ENCODE measurements around the gene HSD17B12.

Gene HSD17B12

GRCh38 chr11:43797337-43797736, 116.8 kb downstream of the HSD17B12 start:
- in situ Hi-C loops (cut with MboI; ENCODE audit: low sequenced_read_pairs), result no loop called here

- in situ Hi-C loops (cut with MboI; ENCODE audit: low sequenced_read_pairs), result no loop called here
These were observed 117.3 kb downstream of the HSD17B12 start for GRCh38 chr11:43797866-43798265.

- in situ Hi-C loops (cut with MboI; ENCODE audit: low sequenced_read_pairs), result no loop called here
These were observed 122.0 kb downstream of the HSD17B12 start for GRCh38 chr11:43802509-43802908.

GRCh38 chr11:43803766-43804165, 123.2 kb downstream of the HSD17B12 start:
- in situ Hi-C loops (cut with MboI; ENCODE audit: low sequenced_read_pairs), result no loop called here

GRCh38 chr11:43806976-43807375, 126.4 kb downstream of the HSD17B12 start:
- in situ Hi-C loops (cut with MboI; ENCODE audit: low sequenced_read_pairs), result no loop called here

GRCh38 chr11:43810929-43811596, 130.5 kb downstream of the HSD17B12 start:
- in situ Hi-C loops (cut with MboI; ENCODE audit: low sequenced_read_pairs), result no loop called here

- in situ Hi-C loops (cut with MboI; ENCODE audit: low sequenced_read_pairs), result no loop called here
These were observed 131.9 kb downstream of the HSD17B12 start for GRCh38 chr11:43812471-43812870.

GRCh38 chr11:43818220-43818619, 137.7 kb downstream of the HSD17B12 start:
- in situ Hi-C loops (cut with MboI; ENCODE audit: low sequenced_read_pairs), result no loop called here

- in situ Hi-C loops (cut with MboI; ENCODE audit: low sequenced_read_pairs), result no loop called here
These were observed 139.4 kb downstream of the HSD17B12 start for GRCh38 chr11:43819926-43820325.

- in situ Hi-C loops (cut with MboI; ENCODE audit: low sequenced_read_pairs), result no loop called here
These were observed 142.8 kb downstream of the HSD17B12 start for GRCh38 chr11:43823316-43823715.

GRCh38 chr11:43823851-43824250, 143.3 kb downstream of the HSD17B12 start:
- in situ Hi-C loops (cut with MboI; ENCODE audit: low sequenced_read_pairs), result no loop called here

GRCh38 chr11:43825217-43825816, 144.8 kb downstream of the HSD17B12 start:
- in situ Hi-C loops (cut with MboI; ENCODE audit: low sequenced_read_pairs), result no loop called here

- in situ Hi-C loops (cut with MboI; ENCODE audit: low sequenced_read_pairs), result no loop called here
These were observed 150.4 kb downstream of the HSD17B12 start for GRCh38 chr11:43830928-43831440.

GRCh38 chr11:43832536-43832935, 152.0 kb downstream of the HSD17B12 start:
- in situ Hi-C loops (cut with MboI; ENCODE audit: low sequenced_read_pairs), result no loop called here

- in situ Hi-C loops (cut with MboI; ENCODE audit: low sequenced_read_pairs), result no loop called here
These were observed 153.1 kb downstream of the HSD17B12 start for GRCh38 chr11:43833657-43834073.

- in situ Hi-C loops (cut with MboI; ENCODE audit: low sequenced_read_pairs), result no loop called here
These were observed 153.7 kb downstream of the HSD17B12 start for GRCh38 chr11:43834286-43834685.

GRCh38 chr11:43835104-43835503, 154.6 kb downstream of the HSD17B12 start:
- in situ Hi-C loops (cut with MboI; ENCODE audit: low sequenced_read_pairs), result no loop called here

- in situ Hi-C loops (cut with MboI; ENCODE audit: low sequenced_read_pairs), result no loop called here
These were observed 157.3 kb downstream of the HSD17B12 start for GRCh38 chr11:43837879-43838278.

GRCh38 chr11:43842021-43842420, 161.5 kb downstream of the HSD17B12 start:
- in situ Hi-C loops (cut with MboI; ENCODE audit: low sequenced_read_pairs), result no loop called here

- in situ Hi-C loops (cut with MboI; ENCODE audit: low sequenced_read_pairs), result no loop called here
These were observed 165.3 kb downstream of the HSD17B12 start for GRCh38 chr11:43845816-43846215.

- in situ Hi-C loops (cut with MboI; ENCODE audit: low sequenced_read_pairs), result no loop called here
These were observed 171.6 kb downstream of the HSD17B12 start for GRCh38 chr11:43852057-43852636.

- in situ Hi-C loops (cut with MboI; ENCODE audit: low sequenced_read_pairs), result no loop called here
These were observed 173.2 kb downstream of the HSD17B12 start for GRCh38 chr11:43853781-43854180.
